GM10847 (cell line): ENCODE measurements around the gene BCAR3.

Experiments
- POLR2A ChIP-seq: IDR thresholded peaks from 2 replicates; pipeline ENCODE4 v1.6.1; 2011; ENCODE audit not compliant: insufficient read length; ENCODE audit errors: extremely low read depth

The BCAR3 gene

DNA sequence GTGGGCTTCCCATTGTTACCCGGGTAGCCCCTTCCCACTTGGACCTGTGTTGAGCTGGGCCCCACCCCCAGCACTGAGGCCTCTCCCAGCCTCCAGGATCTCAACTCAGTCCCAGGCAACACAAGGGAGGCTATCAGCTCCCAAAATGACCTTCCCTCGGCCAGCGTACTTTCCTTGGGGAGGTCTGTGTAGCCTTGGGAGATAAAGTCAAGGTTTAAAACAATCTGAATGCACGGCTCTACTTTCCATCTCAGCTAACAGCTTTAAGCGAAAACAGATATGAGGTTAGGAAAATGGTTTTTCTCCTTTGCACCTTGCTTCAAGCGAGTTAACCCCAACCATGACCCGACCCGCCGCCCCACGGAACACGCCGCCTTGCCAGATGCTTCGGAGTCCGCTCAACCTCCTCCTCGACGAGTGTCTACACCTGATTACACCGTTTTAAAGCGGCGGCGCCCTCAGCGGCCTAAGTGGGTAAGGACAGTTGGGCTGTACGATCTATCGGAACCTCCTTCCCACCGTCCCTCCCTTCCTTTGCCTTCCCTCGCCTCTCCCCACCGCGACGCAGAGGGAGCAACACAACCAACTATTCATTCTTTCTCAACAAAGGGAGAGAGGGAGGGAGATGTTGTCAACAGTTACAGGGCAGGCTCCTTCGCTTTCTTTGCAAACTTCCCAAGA is 1.1 kb downstream of the BCAR3 start:
- TF ChIP-seq POLR2A = no peak

DNA sequence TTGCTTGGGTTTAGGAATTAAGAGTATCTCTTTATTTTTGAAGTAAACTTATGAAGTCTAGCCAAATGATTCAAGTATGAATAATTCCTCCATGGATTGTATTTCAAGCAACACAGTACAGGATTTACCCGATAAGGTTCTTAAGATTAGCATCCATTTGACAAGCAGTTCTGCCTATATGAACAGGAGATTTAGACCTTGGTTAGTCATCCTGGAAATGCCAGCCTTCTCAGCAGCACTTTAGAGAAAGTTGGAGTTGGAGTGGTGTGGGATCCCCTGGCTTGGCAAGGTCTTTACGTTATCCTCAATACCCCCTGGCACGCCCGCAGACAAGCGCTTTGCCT is 1.6 kb downstream of the BCAR3 start:
- no peak for TF ChIP-seq POLR2A

DNA sequence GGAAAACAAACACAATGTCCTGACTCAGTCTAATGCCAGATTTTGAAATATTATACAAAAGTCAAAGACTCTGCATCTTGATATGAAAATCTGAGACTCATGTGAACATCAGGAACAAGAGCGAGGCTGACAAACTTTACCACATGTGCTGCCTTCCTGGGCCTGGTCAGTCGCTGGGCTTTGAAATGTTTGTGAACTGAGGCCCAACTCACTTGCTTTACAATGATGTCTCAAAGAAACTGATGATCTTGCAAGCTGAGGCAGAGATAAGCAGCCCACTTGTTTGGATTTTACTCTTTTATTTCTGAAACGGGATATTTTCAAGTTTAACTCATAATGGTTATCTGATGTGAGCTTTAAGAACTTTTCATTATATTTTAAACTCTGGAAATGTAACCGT is 2.1 kb downstream of the BCAR3 start:
- no peak for TF ChIP-seq POLR2A

DNA sequence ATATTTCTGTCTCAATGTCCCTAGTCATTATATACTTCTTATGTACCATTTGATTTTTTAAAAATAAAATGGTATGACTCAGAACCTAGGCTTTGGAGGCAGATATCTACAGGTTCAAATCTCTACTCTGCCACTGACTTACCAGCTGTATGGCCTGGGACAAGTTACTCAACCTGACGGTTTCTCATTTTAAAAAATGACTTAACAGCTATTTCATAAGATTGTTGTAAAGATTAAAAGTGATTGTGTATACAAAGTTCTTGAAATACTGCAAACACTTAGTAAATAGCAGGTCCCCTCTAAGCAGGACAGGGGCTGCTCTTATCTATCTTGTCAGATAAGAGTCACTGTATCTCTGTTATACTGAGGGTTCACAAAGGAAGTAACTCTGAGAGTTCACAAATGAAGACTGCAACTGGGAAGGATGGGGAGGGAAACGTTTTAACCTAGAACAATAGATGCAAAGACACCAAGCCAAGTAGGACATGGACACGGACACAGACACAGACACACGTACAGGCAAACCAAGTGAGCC is 2.6 kb downstream of the BCAR3 start:
- no peak for TF ChIP-seq POLR2A

DNA sequence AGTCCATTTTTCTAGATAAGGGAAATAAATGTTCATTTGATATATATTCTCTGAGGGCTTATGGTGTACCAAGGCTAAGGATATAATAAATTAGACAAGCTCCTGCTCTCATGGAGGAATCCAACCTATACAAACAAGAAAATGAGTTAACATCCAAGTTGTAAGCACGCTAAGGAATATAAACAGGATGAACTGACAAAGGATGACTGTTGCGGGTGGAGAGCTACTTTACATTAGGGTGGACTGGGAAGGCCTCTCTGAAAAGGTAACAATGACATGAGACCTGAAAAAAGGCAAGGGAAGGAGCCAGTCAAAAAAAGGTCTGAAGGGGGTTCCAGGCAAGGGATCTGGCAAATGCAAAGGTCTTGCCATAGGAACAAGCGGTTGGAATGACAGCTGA is 3.1 kb downstream of the BCAR3 start:
- TF ChIP-seq POLR2A = no peak

DNA sequence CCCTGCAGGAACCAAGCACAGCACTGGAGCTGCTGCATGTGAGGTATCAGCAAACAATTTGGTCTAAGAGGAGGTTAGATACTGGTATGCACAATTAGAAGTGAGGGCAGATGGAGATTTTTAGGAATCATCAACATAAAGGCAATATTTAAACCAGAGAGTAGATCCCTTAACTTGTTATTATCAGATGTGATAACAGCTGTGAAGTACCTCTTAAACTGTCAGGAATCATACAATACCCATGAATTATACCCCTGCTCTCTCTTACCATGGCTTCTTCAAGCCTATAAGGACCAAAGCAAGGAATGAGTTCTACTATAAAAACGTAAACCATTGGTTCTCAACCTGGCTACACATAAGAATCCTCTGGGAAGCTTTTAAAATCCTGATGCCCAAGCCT is 3.9 kb downstream of the BCAR3 start:
- no peak for TF ChIP-seq POLR2A

DNA sequence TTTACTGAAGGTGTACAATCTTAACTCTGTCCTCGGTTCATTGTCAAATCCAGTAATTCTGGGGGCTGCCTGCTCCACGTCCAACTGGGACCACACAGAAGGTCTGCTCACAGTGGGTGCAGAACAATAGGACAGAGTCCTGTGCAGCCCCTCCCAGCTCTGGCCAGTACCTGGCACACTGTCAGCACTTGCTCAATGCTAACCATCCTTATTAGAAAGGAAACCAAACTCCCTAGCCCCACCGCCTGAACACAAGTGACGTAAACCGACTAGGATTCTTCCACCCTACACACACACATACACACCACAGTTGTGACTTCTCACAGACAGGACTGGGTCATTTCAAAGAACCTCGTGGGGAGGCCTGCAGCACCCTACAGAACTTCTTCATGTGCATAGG is 5.2 kb downstream of the BCAR3 start:
- TF ChIP-seq POLR2A = no peak

DNA sequence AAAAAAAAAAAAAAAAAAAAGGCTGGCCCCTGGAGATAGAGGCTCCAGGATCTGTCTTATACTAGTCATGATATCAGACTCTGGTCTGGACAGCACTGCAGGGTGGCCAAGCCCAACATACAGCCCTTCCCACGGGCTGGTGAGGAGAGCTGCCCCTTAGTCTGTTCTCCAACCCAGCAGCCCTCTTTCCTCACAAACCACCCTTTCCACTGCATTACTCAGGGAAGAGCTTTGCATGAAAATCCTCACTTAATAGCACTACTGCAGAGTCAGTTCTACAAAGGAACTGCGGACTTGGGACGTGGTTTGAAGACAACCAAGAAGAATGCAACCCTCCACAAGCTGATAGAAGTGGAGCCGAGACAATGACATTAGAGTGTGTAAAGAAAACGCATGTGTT is 5.7 kb downstream of the BCAR3 start:
- TF ChIP-seq POLR2A = no peak

DNA sequence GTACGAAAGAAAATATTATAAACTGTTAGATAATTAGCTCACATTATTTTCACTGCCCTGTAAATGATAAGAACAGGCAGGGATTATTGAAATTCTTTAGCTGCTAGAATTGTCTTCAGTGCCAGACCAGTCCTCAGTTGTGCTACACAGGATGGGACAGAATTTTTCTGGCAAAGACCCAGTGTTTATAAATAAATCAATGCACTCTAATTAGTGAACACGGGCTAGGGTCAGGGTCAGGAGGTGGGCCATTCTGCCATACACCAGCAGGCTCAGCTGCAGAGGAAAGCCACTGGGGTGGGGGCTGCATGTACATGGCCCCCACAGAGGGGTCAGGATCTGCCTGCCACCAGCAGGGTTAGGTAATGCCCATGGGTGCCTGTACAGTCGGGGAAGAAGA is 6.4 kb downstream of the BCAR3 start:
- no peak for TF ChIP-seq POLR2A

DNA sequence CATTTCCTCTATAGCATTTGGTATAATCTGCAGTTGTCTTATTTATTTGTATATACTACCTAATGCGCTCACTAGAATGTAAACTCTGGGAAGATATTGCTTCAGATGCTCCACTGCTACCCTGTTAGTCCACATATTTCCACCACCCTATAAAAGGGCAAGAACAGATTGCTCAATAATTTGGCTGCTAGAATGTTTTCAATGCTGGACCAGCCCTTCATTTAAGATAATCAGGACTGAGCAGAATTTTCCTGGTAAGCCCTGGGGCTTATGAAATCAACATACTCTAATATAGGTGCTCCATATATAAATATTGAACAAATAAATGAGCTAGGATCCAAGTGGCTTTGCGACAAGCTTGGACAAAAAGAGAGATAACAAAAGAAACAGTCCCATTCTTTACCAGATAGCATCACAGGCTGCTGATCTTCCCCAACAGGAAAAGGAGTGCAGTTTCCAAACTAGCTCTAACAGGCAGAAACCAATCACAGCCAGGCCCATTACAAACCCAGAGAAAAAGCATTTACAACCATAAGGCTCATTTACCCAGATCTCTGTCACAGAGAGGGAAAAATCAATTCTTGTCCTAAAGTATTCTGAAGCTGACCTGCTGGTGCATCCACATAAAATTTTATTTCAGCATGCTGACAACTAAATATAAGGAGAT is 8.3 kb downstream of the BCAR3 start:
- TF ChIP-seq POLR2A = no peak

DNA sequence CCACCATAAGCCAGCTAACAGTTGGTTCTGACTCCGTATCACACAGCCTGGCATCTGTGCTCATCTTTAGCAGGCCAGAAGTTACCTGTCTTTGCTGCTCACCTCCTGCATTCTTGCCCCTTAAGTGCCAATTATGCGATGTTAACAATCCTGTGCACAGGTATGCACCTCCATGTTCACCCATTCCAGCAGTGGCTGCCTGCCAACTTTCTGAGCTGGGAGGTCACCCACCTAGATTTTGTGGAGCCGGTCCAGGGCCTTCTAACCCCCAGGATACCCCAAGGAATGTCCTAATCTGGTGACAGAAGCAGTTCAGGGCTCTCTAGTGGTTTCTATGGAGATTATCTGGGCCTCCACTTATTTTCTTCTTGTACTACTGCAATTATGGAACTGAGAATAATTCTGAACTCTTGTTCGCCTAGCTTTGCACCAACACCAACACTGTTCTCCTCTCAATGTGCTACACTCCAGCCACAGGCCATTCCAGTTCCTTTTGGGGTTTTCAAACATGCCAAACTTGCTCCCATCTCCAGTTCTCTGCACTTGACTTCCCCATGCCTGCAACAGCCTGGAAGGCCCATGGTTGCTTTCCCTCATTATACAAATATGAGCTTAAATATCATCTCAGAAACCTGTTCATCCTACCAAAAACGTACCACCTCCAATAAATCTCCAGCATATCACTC is 9.0 kb downstream of the BCAR3 start:
- no peak for TF ChIP-seq POLR2A

DNA sequence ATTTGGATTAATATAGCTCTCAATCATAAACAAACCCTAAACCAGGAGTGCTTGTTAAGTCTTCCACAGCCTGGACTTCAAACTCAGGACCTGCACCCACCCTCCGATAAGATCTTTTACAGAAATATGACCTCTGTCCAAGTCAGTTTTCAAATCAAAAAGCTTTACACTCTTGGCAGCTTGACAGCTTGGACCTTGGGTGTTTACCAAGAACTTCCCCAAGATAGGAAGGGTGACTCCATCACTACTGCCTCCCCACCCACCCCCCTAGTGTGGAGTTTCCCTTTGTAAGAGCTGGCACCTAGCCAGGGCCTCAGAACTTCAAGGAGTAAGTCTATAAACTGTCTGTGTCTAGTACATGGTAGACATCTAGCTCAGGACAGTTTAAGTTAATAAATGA is 9.6 kb downstream of the BCAR3 start:
- no peak for TF ChIP-seq POLR2A

DNA sequence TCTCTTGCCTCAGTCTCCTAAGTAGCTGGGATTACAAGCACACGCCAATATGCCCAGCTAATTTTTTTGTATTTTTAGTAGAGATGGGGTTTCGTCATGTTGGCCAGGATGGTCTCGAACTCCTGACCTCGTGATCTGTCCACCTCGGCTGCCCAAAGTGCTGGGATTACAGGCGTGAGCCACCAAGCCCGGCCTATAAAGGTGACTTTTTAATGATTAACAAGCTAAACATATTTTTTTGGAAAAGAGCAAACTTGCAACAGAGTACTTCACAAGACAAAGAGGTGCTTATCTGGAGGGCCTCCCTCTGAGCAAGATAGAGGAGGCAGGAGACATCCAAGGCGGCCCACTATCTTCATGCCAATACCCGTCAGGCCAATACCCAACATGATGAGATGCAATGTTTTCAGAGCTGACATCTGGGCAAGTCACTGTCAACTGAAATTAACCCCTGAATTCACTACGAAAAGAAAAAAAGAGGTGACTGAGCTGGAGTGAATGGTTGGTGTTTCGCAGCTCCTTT is 10.5 kb downstream of the BCAR3 start:
- no peak for TF ChIP-seq POLR2A

DNA sequence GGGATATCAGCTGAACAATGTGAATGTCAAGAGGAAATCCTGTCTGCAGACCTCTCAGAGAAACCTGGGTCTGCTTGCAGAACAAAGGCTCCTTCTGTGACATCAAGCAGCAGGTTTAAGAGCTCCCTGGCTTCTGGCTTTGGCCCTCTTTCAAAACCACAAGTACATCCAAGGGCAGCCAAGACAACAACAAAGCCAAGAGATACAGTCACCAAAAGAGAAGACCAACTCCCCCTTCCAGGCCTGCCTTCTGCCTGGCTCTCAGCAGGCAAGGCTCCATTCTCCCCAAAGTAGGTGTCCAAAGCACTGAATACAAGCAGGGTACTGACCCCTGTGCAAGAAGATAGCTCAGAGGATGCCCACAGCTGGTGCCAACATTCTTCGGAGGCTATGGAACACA is 11.5 kb downstream of the BCAR3 start:
- TF ChIP-seq POLR2A = no peak

DNA sequence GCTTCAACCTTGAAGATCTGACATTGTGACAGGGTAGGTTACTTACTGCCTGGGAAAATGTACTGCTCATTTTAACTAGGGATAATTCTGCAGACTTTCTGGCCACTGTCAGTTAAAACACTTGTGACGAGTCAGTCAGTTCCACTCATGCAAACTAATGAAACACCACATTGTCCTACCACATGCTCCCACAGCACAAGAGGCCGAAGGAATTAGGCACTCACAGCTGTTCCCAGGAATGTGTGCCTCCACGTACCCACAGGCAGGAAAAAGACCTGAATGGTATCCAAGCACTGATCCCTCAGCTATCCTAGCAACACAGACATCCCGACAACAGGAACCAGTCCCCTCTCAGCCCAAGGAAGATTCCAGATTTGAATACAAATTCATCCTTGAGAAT is 12.3 kb downstream of the BCAR3 start:
- TF ChIP-seq POLR2A = no peak

DNA sequence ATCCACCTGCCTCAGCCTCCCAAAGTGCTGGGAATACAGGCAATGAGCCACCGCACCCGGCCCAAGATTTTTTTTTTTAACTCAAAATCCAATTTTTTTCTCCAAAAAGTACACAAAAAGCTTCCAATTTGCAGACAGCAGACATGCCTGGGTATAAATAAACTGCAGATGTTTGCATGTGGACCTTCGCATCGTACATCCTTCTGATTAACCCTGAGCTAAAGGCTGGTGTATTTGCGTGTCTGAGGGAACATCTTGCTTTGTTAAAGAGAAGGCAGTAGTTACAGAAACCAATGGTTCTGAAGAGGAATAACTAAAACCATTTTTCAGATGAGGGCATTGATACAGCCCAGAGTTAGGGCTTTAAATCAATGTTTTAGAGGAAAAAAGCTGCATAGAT is 12.7 kb downstream of the BCAR3 start:
- no peak for TF ChIP-seq POLR2A

DNA sequence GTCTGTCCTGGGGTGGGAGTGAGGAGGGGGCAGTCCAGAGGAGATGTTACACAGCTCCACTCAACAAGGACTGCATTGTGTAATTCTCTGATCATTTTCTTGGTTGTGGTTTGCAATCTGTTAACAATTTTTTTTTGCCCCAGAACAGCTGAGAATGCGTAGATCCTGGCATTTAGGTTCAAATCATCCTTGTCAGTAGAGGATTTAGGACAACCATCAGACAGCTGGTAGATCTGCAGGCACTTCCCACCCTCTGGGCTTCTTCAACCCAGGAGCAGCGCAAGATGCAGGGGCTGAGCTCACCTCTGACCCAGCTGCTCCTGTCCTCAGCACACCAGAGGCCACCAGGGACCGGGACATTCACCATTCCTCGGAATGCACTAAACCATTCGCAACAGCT is 13.5 kb downstream of the BCAR3 start:
- no peak for TF ChIP-seq POLR2A

DNA sequence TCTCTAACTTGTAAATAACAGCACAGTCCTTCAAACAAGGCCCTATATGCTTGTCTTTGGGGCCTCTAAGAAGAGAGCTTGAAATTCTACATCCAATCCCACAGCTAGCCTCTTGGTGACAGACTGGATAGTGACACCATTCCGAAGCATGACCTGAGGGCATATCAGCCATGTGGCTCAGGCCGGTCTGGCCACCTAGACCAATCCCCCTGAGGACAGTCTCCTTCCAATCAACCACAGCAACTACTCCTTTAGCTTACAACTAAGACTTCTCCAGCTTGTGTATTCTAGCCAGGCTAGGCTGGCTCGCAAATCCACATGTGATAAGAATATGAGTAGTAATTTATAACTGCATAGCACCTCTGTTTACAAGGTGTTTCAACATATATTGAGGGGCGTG is 14.0 kb downstream of the BCAR3 start:
- no peak for TF ChIP-seq POLR2A
